HPDE6-E6E7 (cell line): ENCODE measurements around the gene PLEKHN1.
"Not testable (repeated sequence)": the region's sequence is repeated elsewhere in the genome, so short reads cannot be mapped to it uniquely, and the experiment has no call there.

Experiments
- DNase-seq: peaks from one replicate; pipeline ENCODE4 v3.0.0; 2011; ENCODE audit warnings: missing footprints; ENCODE audit errors: extremely low spot score

Gene PLEKHN1

GRCh38 chr1:943545-944340 lies 22.5 kb upstream of the PLEKHN1 start:
- DNase-seq = no peak

DNA sequence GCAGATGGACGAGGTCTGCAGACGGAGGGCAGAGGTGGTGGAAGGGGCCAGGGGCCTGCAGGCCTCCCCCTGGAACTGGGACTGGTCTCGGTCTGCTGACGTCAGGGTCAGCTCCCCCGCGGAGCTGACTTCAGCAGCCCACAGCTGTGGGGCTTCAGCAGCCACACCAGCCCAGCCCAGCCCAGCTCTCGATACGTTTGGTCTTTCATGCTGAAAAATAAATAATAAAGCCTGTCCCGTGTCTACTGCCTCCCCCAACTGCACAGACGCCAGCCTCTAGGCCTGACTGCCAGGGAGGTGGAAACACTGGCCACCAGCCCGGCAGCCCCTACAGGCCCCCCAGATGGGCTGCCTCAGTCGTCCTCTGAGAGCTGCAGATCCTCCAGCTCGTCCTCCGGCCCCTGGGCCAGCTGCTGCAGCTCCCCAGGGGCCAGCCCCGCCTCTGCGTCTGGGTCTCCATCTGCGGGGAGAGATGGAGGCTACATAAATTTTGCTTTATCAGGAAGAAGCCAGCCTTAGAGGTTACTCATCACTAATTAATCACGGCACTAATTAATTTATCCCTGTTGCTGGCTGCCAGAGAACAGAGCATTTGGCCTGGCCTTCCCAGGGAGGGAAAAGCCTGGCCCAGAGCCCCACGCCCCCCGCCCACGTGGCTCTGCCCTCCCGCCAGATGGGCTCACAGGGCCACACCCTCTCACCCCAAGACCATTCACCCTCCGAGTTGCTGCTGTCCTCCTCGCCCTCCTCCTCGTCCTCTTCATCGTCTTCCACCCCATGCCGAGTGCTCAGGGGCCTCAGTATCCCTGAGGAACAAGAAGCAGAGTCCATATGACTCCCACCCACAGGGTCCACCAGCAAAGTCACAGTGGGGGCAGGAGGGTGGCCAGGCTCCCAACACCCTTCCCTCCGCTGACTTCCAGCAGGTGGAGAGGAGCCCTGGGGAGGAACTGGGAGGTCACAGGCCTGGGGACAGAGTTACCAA lies 21.6 kb upstream of the PLEKHN1 start:
- no peak for DNase-seq

DNA sequence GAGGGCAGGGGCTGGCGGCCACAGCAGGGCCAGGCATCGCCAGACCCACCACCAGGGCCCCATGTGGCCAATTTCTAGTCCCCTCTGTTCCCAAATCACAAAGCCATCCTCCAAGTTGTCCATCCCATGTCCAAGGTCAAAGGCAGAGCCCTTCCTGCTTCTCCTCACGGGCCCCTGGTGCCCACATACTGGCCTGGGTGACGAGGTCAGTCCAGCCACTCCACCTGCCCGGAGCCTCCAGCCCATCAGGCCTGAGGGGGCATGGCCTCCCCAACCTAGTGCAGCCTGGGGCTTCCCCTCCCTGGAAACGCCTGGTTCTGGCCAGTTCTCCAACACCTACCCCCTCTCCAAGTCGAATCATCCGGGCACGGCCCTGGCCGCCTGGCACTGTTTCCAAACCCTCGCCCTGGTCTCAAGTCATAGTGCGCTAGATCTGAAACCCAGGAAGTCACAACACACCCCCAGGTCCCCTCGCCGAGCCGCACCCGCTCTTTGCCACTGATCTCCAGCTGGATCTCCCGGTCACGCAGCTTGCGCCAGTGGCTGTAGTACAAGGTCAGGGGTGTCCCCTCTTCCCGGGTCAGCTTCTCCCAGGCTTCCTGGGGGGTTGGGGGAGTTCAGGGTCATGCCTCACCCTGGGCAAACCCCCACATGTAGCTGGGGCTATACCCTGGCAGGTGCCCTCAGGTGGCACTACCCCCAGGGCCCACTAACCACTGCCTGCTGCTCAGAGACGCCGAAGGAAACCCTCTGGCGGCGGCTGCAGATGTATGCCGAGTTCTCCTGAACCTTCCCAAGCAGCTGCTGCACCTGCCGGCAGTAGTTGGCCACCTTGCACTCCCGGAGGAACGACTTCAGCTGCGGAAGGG lies 20.4 kb upstream of the PLEKHN1 start:
- no peak for DNase-seq

DNA sequence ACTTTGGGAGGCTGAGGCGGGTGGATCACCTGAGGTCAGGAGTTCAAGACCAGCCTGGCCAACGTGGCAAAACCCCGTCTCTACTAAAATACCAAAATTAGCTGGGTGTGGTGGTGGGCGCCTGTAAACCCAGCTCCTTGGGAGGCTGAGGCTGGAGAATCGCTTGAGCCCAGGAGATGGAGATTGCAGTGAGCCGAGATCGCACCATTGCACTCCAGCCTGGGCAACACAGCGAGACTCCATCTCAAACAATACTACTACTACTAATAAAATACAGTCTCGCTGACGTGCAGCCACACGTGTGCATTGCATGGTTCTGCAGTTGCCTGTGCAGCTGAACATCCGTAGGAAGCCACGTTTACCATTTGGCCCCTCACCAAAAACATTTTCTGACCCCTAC lies 19.5 kb upstream of the PLEKHN1 start:
- DNase-seq = not testable (repeated sequence)

GRCh38 chr1:947958-948357 lies 18.3 kb upstream of the PLEKHN1 start:
- DNase-seq = no peak

DNA sequence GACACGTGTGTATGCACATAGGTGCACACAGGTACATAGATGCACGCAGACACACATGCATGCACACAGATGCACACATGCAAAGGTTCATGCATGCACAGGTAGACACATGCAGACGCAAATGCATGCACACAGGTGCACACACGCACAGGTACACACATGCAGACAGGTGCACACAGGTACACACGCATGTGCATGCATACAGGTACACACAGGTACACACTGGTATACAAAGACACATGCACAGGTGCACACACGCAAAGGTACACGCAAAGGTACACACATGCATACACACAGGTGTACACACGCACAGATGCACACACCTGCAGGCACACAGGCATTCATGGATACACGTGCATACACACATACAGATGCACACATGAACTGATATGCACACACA lies 16.0 kb upstream of the PLEKHN1 start:
- no peak for DNase-seq

- DNase-seq = no peak
Observed at GRCh38 chr1:950881-951280, 15.4 kb upstream of the PLEKHN1 start.

DNA sequence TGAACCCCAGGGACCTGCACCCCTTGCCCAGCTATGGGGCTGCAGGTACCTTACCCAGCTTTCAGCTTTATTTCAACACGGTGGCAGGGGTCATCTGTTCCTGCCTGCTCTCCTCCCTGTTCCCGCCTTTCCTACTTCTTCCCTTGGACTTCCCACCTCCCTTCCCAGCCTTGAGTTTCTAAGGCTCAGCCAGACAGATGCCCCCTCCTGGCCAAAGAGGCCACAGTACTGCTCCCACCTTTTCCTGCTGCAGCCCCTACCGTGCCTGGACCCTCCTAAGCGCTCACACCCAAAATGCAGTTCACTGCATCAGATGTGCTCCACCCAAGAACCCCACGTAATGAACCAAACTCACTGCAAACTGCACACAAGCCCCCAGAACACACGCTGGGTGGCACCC lies 14.9 kb upstream of the PLEKHN1 start:
- no peak for DNase-seq

DNA sequence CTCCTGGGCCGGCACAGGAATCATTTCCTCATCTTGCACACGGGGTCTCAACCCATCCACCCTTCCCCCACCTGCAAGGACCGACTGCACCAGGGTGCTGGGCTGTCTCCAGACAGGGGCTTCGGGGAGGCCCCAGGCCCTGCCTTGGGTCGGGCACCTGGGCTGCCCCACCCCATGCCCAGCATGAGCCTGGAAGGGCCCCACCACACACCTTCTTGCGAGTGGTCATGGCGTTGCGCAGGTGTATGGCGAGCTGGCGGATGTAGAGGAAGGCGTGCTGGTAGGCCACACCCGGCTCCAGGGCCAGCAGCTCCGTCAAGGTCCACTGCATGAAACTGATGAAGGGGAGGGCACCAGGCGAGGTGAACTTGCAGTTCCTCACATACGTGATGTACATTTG lies 14.1 kb upstream of the PLEKHN1 start:
- no peak for DNase-seq

DNA sequence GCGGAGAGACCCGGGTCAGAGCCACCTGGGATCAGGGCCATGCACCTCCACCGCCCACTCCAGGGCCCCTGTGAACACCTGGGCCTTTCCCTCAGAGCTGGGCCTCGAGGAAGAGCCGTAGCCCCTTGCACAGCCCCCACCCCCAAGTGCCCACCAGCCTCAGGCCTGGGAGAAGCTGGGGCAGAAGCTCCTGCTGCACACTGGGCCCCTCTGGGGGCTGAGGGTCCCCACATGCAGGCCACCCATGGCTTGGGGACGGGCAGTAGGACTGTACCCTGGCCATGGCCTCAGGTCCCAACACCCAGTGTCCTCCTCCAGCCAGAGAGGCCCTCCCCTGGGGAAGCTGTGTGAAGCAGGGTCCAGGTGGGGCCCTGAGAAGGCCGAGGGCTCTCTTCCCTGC lies 13.7 kb upstream of the PLEKHN1 start:
- DNase-seq = no peak

DNA sequence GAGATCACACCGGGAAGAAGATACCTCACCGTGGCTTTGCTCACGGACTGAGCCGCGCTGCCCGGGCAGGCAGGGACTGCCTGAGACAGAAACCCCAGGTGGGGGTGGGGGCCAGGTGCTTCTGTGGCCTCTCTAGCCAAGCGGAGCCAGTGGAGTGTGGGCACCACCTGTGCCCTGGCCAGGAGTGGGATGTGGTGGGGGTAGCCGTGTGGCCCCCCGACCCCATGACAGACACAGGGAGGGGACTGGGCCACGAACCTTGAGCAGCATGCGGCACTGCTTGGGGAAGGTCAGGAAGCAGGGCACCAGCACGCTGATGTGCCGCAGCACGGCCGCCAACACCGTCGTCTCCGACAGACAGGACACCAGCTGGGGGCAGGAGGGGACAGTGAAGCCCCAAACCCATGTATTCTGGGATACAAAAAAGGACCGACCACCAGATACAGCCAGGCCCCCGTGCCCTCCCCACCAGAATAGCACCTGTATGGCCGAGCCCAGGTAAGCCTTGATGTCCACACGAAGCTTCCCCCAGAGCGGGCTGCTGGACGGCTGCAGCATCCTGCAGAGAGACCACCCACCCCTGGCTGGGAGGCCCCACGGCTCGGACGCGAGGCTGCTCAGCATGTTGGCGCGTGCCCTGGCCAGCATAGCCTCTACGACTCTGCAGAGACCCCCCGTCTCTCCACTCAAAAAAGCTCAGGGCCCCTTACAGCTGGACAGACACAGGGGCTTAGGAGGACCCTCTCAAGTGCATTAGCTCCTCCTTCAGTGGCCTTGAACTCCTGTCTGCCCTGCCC lies 12.6 kb upstream of the PLEKHN1 start:
- DNase-seq = no peak

DNA sequence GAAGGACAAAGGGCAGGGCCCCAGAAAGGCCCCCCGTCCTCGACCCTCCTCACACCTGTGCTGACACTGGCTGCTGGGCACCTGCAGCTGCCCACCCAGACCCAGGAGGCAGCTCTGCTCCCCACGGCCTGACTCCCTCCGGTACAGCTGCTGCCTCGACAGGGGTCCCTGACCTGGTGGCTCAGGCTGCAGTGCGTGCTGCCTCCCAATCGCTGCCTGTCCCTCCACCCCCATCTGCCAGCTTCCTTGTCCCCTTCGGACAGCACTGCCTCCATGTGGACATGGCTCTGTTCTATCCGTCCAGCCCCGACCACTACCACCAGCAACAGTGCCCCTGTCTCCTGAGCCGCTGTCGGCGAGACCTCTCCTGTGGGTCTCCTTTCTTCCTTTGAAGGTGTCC lies 11.4 kb upstream of the PLEKHN1 start:
- DNase-seq = no peak

- DNase-seq = no peak
Observed at GRCh38 chr1:955474-955873, 10.8 kb upstream of the PLEKHN1 start.

- DNase-seq = no peak
Observed at GRCh38 chr1:956636-957035, 9.6 kb upstream of the PLEKHN1 start.

DNA sequence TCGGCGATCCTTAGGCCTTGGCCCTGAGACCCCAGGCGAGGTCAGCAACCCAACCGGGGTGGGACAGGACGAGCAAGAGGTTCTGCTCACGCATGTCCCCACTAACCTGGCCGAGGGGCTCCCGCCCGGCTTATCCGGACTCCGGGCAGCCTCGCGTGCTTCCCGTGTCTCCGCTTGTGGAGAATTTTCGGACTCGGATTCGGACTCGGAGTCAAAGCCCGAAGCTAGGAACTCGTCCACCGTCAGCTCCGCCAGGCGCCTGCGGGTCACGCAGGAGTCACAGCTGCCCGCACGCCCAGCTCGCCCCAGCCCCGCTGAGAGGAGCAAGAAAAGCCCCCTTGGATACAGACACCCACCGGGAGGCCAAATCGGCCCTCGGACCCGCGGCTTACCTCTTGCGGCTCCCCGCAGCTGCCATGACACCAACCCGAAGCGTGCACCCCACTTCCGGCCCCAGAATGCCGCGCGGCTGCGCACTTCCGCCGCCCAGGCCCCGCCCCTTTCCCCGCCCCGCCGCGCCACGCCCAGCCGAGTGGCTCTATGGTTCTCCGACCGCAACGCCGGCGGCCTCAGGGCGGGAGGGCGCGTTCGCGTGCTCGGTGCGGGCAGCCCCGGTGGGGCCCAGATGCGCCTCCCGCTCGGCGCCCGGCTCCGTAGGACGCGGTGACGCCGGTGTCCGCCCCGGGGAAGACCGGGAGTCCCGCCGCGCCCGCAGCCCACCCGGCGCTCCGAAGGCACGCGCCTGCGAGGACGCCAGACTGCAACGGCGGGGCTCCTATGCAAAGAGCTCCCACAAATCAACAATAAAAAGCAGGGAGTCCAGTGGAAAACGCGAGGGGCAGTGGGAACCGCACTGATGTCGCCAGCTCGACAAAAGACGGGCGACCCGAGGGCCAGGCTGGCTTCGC lies 7.2 kb upstream of the PLEKHN1 start, which contains the start of gene NOC2L:
Gene NOC2L (minus strand): TSS at position 434 of the 908 bp plus-strand sequence. CDS start 16 bp downstream, at position 418.
- DNase-seq = no peak

GRCh38 chr1:959731-960362 lies 6.4 kb upstream of the PLEKHN1 start:
- no peak for DNase-seq

GRCh38 chr1:960363-961131 lies 5.7 kb upstream of the PLEKHN1 start, which contains the start of gene KLHL17:
Gene KLHL17 (plus strand): TSS chr1:960584. CDS start chr1:960694, 110 bp downstream.
- no peak for DNase-seq

DNA sequence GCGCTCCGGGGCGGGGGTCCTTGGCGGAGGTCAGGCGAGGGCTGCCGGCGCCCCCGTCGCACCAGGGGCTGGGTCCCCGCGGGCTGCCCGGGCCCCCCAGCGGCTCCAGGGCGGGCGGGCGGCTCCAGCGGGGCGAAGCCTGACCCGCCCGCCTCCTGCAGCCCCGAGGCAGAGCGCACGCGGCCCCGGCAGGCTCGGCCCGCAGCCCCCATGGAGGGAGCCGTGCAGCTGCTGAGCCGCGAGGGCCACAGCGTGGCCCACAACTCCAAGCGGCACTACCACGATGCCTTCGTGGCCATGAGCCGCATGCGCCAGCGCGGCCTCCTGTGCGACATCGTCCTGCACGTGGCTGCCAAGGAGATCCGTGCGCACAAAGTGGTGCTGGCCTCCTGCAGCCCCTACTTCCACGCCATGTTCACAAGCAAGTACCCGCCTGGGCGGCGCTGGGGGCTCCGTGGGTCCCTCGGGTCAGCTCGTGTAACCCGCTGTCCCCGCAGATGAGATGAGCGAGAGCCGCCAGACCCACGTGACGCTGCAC lies 5.1 kb upstream of the PLEKHN1 start:
- no peak for DNase-seq
